Stimulated activated CD4-positive, alpha-beta T cell treated with anti-CD3 and anti-CD28 coated beads, Interleukin-2, amount 100 ng/mL, for 4 hours (primary cell): ENCODE measurements around the gene ADGRG6.

Experiments used
- DNase-seq: peaks from one replicate; pipeline ENCODE4 v3.0.0-alpha.2; 2020; ENCODE audit warnings: low read depth

Gene ADGRG6

DNA sequence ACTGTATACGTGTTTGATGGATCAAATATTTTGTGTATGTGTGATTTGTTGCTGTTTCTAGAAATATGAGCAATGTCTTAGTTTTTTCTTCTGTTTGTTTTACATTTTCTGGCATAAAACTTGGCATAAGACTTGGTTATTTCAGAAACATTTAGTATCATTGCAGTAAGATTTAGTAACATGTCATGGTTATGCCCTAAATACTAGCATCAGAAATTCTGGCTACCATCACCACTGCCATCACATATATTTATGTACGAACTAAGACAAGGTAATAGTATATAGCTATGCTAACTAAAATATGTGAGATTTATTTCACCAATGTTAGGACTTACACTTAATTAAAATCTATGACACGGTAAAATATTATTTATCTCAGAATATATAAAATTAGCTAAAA is 10.3 kb upstream of the ADGRG6 start:
- no peak for DNase-seq

DNA sequence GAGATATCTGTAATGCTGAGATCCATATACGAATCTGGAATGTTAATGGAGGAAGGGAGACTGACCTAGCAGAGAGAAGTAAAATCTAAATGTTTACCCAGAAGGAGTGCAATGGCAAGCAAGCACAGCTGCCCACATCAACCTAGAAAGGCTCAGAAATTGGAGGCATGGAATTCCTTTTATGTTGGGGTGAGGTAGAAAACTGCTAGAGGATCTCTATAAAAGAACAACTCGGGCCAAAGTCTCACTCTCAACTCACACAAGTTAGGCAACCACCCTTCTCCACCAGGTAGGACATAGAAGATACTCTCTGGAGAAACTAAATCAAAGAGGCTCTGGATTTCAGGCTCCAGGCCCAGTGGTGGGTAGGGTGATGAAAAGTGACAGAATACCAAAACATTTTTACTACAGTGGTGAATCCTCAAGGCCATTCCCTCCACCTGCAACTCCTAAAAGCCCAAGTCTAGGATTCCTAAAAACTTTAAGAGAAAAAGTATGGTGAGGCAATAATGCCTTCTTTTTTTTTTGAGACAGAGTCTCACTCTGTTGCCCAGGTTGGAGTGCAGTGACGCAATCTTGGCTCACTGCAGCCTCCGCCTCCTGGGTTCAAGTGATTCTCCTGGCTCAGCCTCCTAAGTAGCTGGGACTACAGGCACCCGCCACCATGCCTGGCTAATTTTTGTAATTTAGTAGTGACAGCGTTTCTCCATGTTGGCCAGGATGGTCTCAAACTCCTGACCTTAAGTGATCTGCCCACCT is 9.5 kb upstream of the ADGRG6 start:
- no peak for DNase-seq

DNA sequence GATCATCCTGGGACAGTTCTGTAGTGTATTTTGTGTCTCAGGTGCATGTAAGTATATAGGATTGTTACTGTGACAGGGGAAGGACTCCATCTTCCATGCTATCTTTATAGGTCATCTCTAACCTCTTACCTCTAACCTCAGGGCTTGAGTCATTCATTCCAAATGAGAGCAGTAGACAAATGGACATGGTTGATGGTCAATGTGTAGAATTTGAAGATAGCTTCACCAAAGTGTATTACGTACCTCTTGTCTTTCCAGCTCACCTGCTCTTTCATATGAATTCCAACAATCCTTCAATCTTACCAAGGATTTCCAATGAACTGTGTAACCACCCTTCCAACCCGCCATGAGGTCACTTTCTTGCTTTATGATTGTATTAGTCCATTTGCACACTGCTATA is 8.7 kb upstream of the ADGRG6 start:
- no peak for DNase-seq

DNA sequence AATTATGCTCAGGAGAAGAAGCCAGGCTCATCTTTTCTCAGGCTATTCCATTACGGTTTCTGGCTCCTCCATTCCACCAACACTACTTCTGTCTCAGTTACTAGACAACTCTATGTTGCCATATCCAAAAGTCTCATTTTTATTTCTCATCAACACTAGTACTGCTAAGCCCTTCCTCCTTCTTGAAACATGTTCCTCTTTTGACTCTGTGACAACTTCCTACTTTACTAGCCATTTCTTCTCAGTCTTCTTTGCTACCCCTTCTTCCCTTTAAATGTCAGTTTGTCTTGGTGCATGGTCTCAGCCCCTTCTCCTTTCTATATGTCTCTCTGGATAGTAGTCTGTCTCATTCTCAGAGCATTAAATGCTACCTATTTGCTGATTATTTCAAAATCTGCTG is 7.1 kb upstream of the ADGRG6 start:
- no peak for DNase-seq

DNA sequence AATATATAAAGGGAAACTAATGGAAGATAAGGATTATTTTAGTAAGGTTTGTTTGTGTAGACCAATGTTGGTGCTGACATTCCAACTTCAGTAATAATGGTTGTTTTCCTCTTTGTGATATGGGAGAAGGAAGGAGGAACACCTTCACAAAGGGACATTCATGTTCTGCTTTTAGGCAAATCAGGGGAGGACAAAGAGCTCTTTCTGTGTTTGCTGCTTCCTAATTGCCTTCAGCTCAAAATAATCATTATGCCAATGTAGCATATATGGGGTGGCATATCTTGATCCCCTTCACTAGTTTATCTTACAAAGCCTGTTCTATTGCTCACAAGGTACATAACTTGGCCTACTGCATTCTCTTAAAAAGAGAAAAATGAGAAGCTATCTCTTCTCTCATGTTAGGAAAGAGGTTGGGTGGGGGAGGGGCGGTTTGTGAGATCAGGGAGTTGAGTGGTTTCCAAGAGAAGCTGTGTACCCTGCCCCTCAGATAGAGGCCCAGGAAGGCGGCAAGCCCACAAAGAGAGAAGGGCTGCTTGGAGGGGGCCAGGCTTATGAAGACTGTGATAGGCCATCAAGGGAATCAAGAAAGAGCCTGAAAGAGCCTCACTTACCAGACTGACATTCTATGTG is 4.7 kb upstream of the ADGRG6 start:
- no peak for DNase-seq

DNA sequence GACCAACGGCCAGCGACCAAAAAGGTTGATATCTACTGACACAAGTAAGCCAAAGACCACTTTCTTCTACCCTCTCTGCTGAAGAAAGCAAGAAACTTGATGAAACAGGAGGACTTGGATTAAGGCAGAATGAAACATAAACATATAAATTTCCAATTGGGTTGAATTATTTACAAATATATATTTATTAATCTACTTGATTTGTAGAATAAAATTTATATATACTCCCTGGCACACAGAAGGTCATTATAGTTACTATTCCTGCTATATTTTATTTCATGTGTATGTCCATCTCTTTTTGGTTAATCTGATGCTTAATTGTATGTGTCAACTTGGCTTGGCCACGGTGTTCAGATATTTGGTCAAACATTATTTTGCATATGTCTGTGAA is 4.2 kb upstream of the ADGRG6 start:
- no peak for DNase-seq

GRCh38 chr6:142297996-142298753 is 3.6 kb upstream of the ADGRG6 start:
- DNase-seq, result no peak

DNA sequence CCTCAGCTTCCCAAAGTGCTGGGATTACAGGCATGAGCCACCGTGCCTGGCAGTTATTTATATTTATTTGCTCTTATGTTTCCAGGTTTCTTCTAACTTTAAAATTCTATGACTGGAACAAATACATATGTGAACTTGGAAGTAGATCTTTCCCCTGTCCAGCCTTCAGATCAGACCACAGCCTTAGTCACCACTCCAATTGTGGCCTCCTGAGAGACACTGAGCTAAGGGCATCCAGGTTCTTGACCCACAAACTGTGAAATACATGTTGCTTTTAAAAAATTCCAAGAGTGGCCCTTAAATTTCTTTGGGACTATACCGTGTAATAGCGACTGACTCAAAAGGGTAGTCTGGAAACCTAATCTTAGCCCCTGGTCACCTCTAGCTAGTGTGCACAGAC is 1.5 kb upstream of the ADGRG6 start:
- no peak for DNase-seq

GRCh38 chr6:142300758-142301650 is 803 bp upstream of the ADGRG6 start:
- no peak for DNase-seq

- no peak for DNase-seq
These were observed 791 bp downstream of the ADGRG6 start for GRCh38 chr6:142302421-142303175.

DNA sequence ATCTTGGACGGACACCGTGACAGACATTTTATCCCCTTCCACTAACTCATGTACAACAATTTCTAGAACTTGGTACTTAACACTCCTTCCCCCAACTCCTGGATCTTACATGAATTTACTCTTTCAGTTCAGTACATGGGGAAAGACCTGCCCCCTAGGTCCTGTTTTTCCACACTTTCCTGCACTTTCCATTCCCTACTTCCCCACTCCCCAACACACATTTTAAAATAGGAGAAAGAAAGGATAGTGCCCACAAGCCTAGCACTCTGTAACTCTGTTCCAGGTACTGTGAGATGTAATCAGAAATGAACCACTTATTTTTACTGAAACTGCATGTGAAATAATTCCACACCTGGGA is 1.3 kb downstream of the ADGRG6 start:
- DNase-seq, result no peak

DNA sequence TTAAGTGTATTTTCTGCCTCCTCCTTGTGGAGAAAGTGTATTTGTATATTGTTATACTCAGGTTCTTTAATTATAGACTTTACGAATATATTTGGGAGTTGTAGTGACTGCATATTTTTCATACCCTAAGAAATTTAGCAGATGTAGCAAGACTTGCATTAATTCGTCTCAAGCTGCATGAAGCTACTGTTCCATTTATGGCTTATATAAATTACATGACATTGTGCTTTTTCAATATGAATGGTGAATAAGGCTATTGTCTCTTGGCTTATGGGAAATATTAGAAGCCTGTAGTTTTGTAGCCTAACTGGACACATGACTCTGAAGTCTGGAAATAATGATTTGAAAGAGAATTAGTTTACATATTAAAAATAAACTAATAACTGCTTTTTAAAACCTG is 2.4 kb downstream of the ADGRG6 start:
- no peak for DNase-seq

GRCh38 chr6:142306736-142307135 is 4.9 kb downstream of the ADGRG6 start:
- no peak for DNase-seq

- DNase-seq, result no peak
These were observed 6.3 kb downstream of the ADGRG6 start for GRCh38 chr6:142307963-142308748.

GRCh38 chr6:142309426-142309825 is 7.6 kb downstream of the ADGRG6 start:
- DNase-seq, result no peak

DNA sequence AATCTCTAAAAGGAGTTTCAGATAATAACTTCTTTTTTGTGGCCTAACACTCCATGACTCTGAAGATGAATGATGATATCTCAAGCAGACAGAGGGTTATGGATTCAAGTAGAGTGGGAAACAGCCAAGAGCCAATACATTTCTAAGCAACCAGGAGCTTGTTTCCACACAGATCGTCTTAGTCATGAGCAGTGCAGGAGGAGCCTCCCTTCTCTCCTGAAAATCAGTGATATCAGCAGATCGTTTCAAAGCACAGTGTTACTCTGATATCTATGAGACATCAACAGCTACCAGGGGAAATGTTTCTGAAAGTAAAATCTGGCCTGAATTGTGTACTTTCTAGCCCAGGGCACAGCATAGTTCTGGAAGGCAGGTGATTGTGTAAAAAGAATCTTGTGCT is 11.5 kb downstream of the ADGRG6 start:
- DNase-seq, result no peak

- no peak for DNase-seq
These were observed 15.1 kb downstream of the ADGRG6 start for GRCh38 chr6:142316791-142317368.

DNA sequence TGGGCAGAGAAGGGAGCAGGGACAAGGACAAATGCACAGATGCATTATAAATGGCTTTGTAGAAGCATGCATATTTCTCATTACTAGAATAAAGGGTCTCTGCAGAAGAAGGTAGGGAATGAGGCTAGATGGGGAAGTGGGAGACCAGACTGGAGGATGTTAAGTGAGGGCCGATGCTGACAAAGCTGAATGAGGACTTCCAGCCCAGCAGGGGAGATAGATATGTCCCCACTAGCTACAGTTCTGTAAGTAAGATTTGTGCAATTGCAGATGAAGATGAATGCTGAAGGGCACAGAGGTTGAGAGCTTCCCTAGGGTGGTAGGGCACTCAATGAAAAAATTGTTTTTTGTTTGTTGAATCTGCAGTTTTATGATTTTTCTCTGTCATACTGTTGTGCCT is 16.9 kb downstream of the ADGRG6 start:
- DNase-seq, result no peak

- DNase-seq, result no peak
These were observed 18.6 kb downstream of the ADGRG6 start for GRCh38 chr6:142320366-142320765.

DNA sequence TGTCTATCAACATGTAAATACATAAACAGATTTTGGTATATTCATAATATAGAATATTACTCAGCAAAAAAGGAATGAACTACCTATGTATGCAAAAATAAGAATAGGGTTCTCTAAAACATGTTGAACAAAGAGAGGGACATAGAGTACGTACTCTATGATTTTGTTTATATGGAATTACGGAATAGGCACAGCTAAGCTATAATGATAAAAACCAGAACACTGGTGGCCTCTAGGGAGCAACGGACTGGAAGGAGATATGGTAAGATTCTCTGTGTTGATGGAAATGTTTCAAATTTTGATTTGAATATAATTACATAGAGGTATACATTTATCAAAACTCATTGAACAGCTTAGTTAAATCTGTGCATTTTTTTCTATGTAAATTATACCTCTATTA is 19.6 kb downstream of the ADGRG6 start:
- DNase-seq, result no peak
